Activated CD4-positive, alpha-beta T cell treated with anti-CD3 and anti-CD28 coated beads for 36 hours (primary cell): ENCODE data around the gene LRRC26. TPM values are rescaled to one million over a fixed set of nuclear protein-coding genes. Genes with fewer than 3 reads are reported as not detected.

Experiments used
- ATAC-seq: fragments of 200-7000 bp; cut with Tn5 transposase; one replicate; pipeline ENCODE4 v1.10.0; 2021; ENCODE audit warnings: mild to moderate bottlenecking, moderate library complexity
- CTCF ChIA-PET: fragments of 350-600 bp; sonication (Branson Sonifier 250); formaldehyde crosslinking; loops from one replicate; lab custom pipeline; 2021; ENCODE audit warnings: antibody characterized with exemption; lab: Charles Lee
- POLR2A ChIA-PET: fragments of 350-600 bp; sonication (Branson Sonifier 250); formaldehyde crosslinking; loops from one replicate; lab custom pipeline; 2021; ENCODE audit warnings: antibody characterized with exemption, inconsistent platforms; lab: Charles Lee
- DNase-seq: peaks from one replicate; pipeline ENCODE4 v3.0.0-alpha.2; 2020
- H3K27ac Mint-ChIP-seq: one replicate; pipeline ENCODE4 v1.8.0; 2021; ENCODE audit warnings: mixed read lengths
- H3K27me3 Mint-ChIP-seq: one replicate; pipeline ENCODE4 v1.8.0; 2021; ENCODE audit warnings: mixed read lengths
- H3K36me3 Mint-ChIP-seq: one replicate; pipeline ENCODE4 v1.8.0; 2021; ENCODE audit warnings: low read depth, mixed read lengths
- H3K4me1 Mint-ChIP-seq: one replicate; pipeline ENCODE4 v1.8.0; 2021; ENCODE audit warnings: mixed read lengths
- H3K4me3 Mint-ChIP-seq: one replicate; pipeline ENCODE4 v1.8.0; 2021; ENCODE audit warnings: mild to moderate bottlenecking, moderate library complexity, mixed read lengths
- H3K9me3 Mint-ChIP-seq: one replicate; pipeline ENCODE4 v1.8.0; 2021; ENCODE audit warnings: low read depth, mixed read lengths
- intact Hi-C, 2 experiments: fragments of 100-400 bp; cut with DNase I in 1 of 2; cut with micrococcal nuclease in 1 of 2; formaldehyde crosslinking; loops; one replicate each; pipeline versions ENCODE4 v1.14.2 to v1.15.1; 2022 to 2024; cut with DNase I, micrococcal nuclease
- total RNA-seq, 2 experiments: library from RNA; stranded (reverse); gene quantifications; one replicate each; pipeline ENCODE4 v1.2.3, GENCODE V29; 2021

Gene LRRC26
- total RNA-seq, 2 experiments from 2014 or later = not detected

- CTCF ChIA-PET = interaction anchor here (0.6 to 1.3 kb wide), 2 partner anchors 79 to 349 kb away, joined by 3 to 5 read pairs; no protein-coding TSS in a partner anchor
- Mint-ChIP-seq H3K4me3 (no peak overlapping the region), H3K27me3 (peaks cover 32% of the 10 kb centered on the region), H3K4me1 (peaks cover 11% of the 10 kb centered on the region), H3K27ac (no peak overlapping the region), H3K9me3 (no peaks in the 10 kb centered on the region), H3K36me3 (no peaks in the 10 kb centered on the region)
- ATAC-seq (no peak), DNase-seq (no peak)
- intact Hi-C loops = loop anchor here in 1 of 2 experiments (1.0 to 2.0 kb wide), 3 partner anchors 31 to 180 kb away; partner anchors contain the start of genes ANAPC2 and SSNA1
- POLR2A ChIA-PET = no interaction called here
Measured at GRCh38 chr9:137157618-137158415, 12.0 kb downstream of the LRRC26 start.

DNA sequence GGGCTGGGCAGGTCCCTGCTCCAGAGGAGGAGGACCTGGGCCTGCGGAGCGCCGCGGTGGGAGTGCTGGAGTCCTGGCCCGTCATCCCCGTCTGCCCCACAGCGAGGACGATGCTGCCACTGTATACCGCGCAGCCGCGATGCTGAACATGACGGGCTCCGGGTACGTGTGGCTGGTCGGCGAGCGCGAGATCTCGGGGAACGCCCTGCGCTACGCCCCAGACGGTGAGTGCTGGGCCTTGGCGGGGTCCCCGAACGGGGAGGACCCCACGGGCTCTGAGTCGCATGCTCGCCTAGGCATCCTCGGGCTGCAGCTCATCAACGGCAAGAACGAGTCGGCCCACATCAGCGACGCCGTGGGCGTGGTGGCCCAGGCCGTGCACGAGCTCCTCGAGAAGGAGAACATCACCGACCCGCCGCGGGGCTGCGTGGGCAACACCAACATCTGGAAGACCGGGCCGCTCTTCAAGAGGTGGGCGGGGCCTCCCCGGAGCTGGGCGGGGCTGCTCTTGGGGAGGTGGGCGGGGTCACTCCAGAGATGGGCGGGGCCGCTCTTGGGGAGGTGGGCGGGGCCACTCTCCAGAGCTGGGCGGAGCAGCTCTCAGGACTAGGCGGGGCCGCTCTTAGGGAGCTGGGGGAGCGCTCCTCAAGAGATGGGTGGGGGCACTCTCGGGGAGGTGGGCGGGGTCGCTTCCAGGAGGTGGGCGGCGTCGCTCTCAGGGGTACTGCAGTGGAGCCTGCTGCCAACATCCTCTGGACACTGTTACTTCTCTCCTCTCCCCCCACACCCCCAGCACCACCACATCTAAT, 13.1 kb downstream of the LRRC26 start:
- POLR2A ChIA-PET = interaction anchor here (0.7 kb wide), 1 partner anchor 47 kb away, joined by 3 read pairs; no protein-coding TSS in a partner anchor
- Mint-ChIP-seq H3K27ac (no peak overlapping the region), H3K27me3 (peaks cover 30% of the 10 kb centered on the region), H3K9me3 (no peaks in the 10 kb centered on the region), H3K4me3 (peak overlapping the region; percentile 36), H3K36me3 (no peaks in the 10 kb centered on the region), H3K4me1 (peaks cover 11% of the 10 kb centered on the region)
- DNase-seq (peak; percentile 85), ATAC-seq (peak; percentile 79)
- CTCF ChIA-PET = interaction anchor here (0.7 to 1.3 kb wide), 3 partner anchors 15 to 80 kb away, joined by 3 read pairs; partner anchors contain the start of gene TMEM210
- intact Hi-C loops = loop anchor here in 1 of 2 experiments (1.0 to 2.0 kb wide), 3 partner anchors 32 to 178 kb away; partner anchors contain the start of genes ANAPC2 and SSNA1

GRCh38 chr9:137152844-137153405, 16.9 kb downstream of the LRRC26 start:
- H3K4me1 Mint-ChIP-seq = peaks cover 15% of the 10 kb centered on the region
- ChIA-PET POLR2A (no interaction called here), CTCF (no interaction called here)
- ATAC-seq (no peak), DNase-seq (no peak)
- no peaks in the 10 kb centered on the region for H3K36me3 Mint-ChIP-seq
- H3K9me3 Mint-ChIP-seq = no peaks in the 10 kb centered on the region
- H3K4me3 Mint-ChIP-seq = no peak overlapping the region
- no peak overlapping the region for H3K27ac Mint-ChIP-seq
- intact Hi-C loops = no loop called here
- H3K27me3 Mint-ChIP-seq = peaks cover 17% of the 10 kb centered on the region

- no peaks in the 10 kb centered on the region for H3K36me3 Mint-ChIP-seq
- peaks cover 8% of the 10 kb centered on the region for H3K4me1 Mint-ChIP-seq
- no peaks in the 10 kb centered on the region for H3K9me3 Mint-ChIP-seq
- ATAC-seq (peak; percentile 80), DNase-seq (peak; percentile 90)
- ChIA-PET CTCF (interaction anchor here (0.6 to 1.0 kb wide), 6 partner anchors 16 to 92 kb away, joined by 3 read pairs; no protein-coding TSS in a partner anchor), POLR2A (interaction anchor here (0.6 to 1.6 kb wide), 6 partner anchors 21 to 409 kb away, joined by 3 to 4 read pairs (median 3); no protein-coding TSS in a partner anchor)
- H3K27me3 Mint-ChIP-seq = peaks cover 8% of the 10 kb centered on the region
- no peak overlapping the region for H3K4me3 Mint-ChIP-seq
- no peak overlapping the region for H3K27ac Mint-ChIP-seq
- intact Hi-C loops = loop anchor here in 1 of 2 experiments (1.0 to 2.0 kb wide), 14 partner anchors 22 to 454 kb away; partner anchors contain the start of genes ARRDC1, MAN1B1, NDOR1 and NSMF
Measured at GRCh38 chr9:137150617-137151457, 19.0 kb downstream of the LRRC26 start.

DNA sequence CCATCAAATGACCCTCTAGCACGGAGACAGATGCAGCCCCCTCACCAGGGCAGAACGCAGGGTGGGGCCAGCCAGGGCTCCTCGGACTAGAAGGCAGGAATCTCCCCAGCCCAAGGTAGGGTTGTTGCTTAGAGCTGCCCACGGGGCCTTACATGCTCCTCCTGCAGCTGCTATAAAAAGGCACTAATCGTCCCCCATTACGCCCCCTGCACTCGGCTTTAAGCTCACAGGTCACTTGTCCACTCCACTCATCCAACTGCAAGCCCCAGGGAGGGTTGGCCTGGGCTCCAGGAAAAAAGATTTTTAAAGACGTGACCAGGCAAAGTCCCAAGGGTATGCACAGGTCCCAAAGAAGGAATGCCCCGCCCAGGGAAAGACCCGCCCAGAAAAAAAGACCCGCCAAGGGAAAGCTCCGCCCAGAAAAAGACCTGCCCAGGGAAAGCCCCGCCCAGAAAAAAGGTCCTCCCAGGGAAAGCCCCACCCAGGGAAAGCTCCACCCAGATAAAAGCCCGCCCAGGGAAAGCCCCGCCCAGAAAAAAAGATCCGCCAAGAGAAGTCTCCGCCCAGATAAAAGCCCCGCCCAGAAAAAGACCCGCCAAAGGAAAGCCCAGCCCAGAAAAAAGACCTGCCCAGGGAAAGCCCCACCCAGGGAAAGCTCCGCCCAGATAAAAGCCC, 19.8 kb downstream of the LRRC26 start:
- ATAC-seq = peak; percentile 25
- Mint-ChIP-seq H3K4me1 (peaks cover 8% of the 10 kb centered on the region), H3K27me3 (peaks cover 8% of the 10 kb centered on the region), H3K27ac (no peak overlapping the region), H3K4me3 (no peak overlapping the region), H3K9me3 (no peaks in the 10 kb centered on the region), H3K36me3 (no peaks in the 10 kb centered on the region)
- POLR2A ChIA-PET = interaction anchor here (0.6 to 1.6 kb wide), 4 partner anchors 20 to 266 kb away, joined by 3 to 4 read pairs (median 4); no protein-coding TSS in a partner anchor
- CTCF ChIA-PET = interaction anchor here (0.5 to 1.1 kb wide), 6 partner anchors 11 to 453 kb away, joined by 3 to 4 read pairs (median 3); partner anchors contain the start of genes GRIN1 and LCN10
- intact Hi-C loops = loop anchor here in 1 of 2 experiments (1.0 to 2.0 kb wide), 4 partner anchors 172 to 359 kb away; partner anchors contain the start of genes NSMF and TMEM141
- DNase-seq = no peak

GRCh38 chr9:137149363-137149762, 20.5 kb downstream of the LRRC26 start:
- no peak for DNase-seq
- H3K27me3 Mint-ChIP-seq = peaks cover 8% of the 10 kb centered on the region
- ChIA-PET CTCF (interaction anchor here (0.6 to 1.1 kb wide), 2 partner anchors 11 to 454 kb away, joined by 3 to 4 read pairs; partner anchors contain the start of gene GRIN1), POLR2A (no interaction called here)
- H3K9me3 Mint-ChIP-seq = no peaks in the 10 kb centered on the region
- peaks cover 8% of the 10 kb centered on the region for H3K4me1 Mint-ChIP-seq
- no peak overlapping the region for H3K4me3 Mint-ChIP-seq
- H3K27ac Mint-ChIP-seq = no peak overlapping the region
- H3K36me3 Mint-ChIP-seq = no peaks in the 10 kb centered on the region
- intact Hi-C loops = no loop called here
- no peak for ATAC-seq

DNA sequence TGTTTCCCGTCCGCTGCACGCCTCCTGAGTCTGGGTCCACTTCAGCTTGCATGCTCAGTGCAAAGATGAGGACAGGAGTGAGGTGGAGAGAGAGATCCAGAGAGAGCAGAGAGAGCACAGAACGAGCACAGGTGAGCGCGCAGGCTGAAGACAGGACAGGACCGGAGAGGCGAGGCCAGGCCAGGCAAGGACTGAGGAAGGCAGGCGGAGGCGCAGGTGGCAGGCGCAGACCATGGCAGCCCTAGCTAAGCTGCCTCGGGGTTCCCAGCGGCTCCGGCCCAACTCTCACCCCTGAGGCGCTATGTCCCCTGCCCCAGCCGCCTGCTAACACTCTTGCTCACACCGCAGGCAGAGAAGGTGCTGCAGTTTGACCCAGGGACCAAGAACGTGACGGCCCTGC, 21.2 kb downstream of the LRRC26 start:
- ChIA-PET CTCF (interaction anchor here (0.6 kb wide), 1 partner anchor 107 kb away, joined by 3 read pairs; no protein-coding TSS in a partner anchor), POLR2A (no interaction called here)
- no peak overlapping the region for H3K4me3 Mint-ChIP-seq
- H3K27ac Mint-ChIP-seq = no peak overlapping the region
- intact Hi-C loops = no loop called here
- DNase-seq (no peak), ATAC-seq (no peak)
- no peaks in the 10 kb centered on the region for H3K9me3 Mint-ChIP-seq
- H3K36me3 Mint-ChIP-seq = no peaks in the 10 kb centered on the region
- peaks cover 8% of the 10 kb centered on the region for H3K27me3 Mint-ChIP-seq
- H3K4me1 Mint-ChIP-seq = peaks cover 8% of the 10 kb centered on the region

DNA sequence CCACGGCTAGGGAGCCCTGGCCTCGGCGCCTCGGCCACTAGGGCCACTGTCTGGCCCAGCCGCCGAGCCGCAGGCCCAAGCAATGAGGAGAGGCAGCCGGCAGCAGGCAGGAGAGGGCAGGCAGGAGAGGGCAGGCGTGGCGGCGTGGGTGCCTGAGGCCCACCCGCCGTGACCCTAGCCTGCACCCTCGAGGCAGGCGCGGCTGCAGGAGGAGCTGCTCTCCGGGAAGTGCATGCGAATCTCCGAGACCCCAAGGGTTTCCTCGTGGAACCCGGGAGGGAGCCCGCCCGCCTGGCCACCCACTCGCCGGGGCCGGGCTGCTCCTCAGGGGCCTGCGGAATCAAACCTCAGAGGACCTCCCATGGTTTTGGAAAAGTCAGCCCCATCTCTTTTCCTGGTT, 21.6 kb downstream of the LRRC26 start:
- DNase-seq (no peak), ATAC-seq (no peak)
- H3K27me3 Mint-ChIP-seq = peaks cover 8% of the 10 kb centered on the region
- ChIA-PET POLR2A (no interaction called here), CTCF (interaction anchor here (0.6 kb wide), 1 partner anchor 108 kb away, joined by 3 read pairs; no protein-coding TSS in a partner anchor)
- no peaks in the 10 kb centered on the region for H3K36me3 Mint-ChIP-seq
- no peak overlapping the region for H3K4me3 Mint-ChIP-seq
- peaks cover 8% of the 10 kb centered on the region for H3K4me1 Mint-ChIP-seq
- no peak overlapping the region for H3K27ac Mint-ChIP-seq
- H3K9me3 Mint-ChIP-seq = no peaks in the 10 kb centered on the region
- intact Hi-C loops = no loop called here

GRCh38 chr9:137147793-137148160, 22.1 kb downstream of the LRRC26 start:
- H3K36me3 Mint-ChIP-seq = no peaks in the 10 kb centered on the region
- H3K27ac Mint-ChIP-seq = no peak overlapping the region
- ATAC-seq (no peak), DNase-seq (no peak)
- ChIA-PET POLR2A (no interaction called here), CTCF (no interaction called here)
- peaks cover 8% of the 10 kb centered on the region for H3K4me1 Mint-ChIP-seq
- H3K4me3 Mint-ChIP-seq = no peak overlapping the region
- H3K9me3 Mint-ChIP-seq = no peaks in the 10 kb centered on the region
- intact Hi-C loops = no loop called here
- H3K27me3 Mint-ChIP-seq = peaks cover 8% of the 10 kb centered on the region
